ENCODE measurements around the gene MIOX.

MIOX gene

GRCh38 chr22:50459496-50460140 lies 27.0 kb upstream of the MIOX start:
- H3K4me2 ChIP-seq (ENCODE audit: low read length) = no peak overlapping the region
- no peaks in the 10 kb centered on the region for H3K9me3 ChIP-seq (ENCODE audit: control insufficient read depth, low read length)
- H3K4me3 ChIP-seq (ENCODE audit: low read depth, low read length) = no peak overlapping the region
- H3K27ac ChIP-seq = no peak overlapping the region
- no peaks in the 10 kb centered on the region for H3K4me1 ChIP-seq
- H3K27me3 ChIP-seq (ENCODE audit: control insufficient read depth, insufficient read depth, low read length) = no peaks in the 10 kb centered on the region
- H2AFZ ChIP-seq = no peak overlapping the region
- no peaks in the 10 kb centered on the region for H3K79me2 ChIP-seq
- no peak for TF ChIP-seq CTCF (IDR thresholded peaks at IDR 0.05)
- H3K36me3 ChIP-seq (ENCODE audit: control insufficient read depth, insufficient read depth, low read length) = no peaks in the 10 kb centered on the region
- H3K9ac ChIP-seq = no peak overlapping the region

GRCh38 chr22:50460938-50461337 lies 25.7 kb upstream of the MIOX start:
- TF ChIP-seq CTCF (IDR thresholded peaks at IDR 0.05) = no peak
- no peaks in the 10 kb centered on the region for H3K27me3 ChIP-seq (ENCODE audit: control insufficient read depth, insufficient read depth, low read length)
- H2AFZ ChIP-seq = no peak overlapping the region
- H3K4me3 ChIP-seq (ENCODE audit: low read depth, low read length) = no peak overlapping the region
- no peak overlapping the region for H3K9ac ChIP-seq
- H3K27ac ChIP-seq = no peak overlapping the region
- no peaks in the 10 kb centered on the region for H3K79me2 ChIP-seq
- no peak overlapping the region for H3K4me2 ChIP-seq (ENCODE audit: low read length)
- H3K36me3 ChIP-seq (ENCODE audit: control insufficient read depth, insufficient read depth, low read length) = no peaks in the 10 kb centered on the region
- H3K9me3 ChIP-seq (ENCODE audit: control insufficient read depth, low read length) = no peaks in the 10 kb centered on the region
- no peaks in the 10 kb centered on the region for H3K4me1 ChIP-seq

- no peak overlapping the region for H3K4me2 ChIP-seq (ENCODE audit: low read length)
- H3K36me3 ChIP-seq (ENCODE audit: control insufficient read depth, insufficient read depth, low read length) = no peaks in the 10 kb centered on the region
- no peak overlapping the region for H3K9ac ChIP-seq
- H3K4me3 ChIP-seq (ENCODE audit: low read depth, low read length) = no peak overlapping the region
- H3K27me3 ChIP-seq (ENCODE audit: control insufficient read depth, insufficient read depth, low read length) = no peaks in the 10 kb centered on the region
- H2AFZ ChIP-seq = no peak overlapping the region
- no peak for TF ChIP-seq CTCF (IDR thresholded peaks at IDR 0.05)
- H3K79me2 ChIP-seq = no peaks in the 10 kb centered on the region
- no peaks in the 10 kb centered on the region for H3K9me3 ChIP-seq (ENCODE audit: control insufficient read depth, low read length)
- H3K27ac ChIP-seq = no peak overlapping the region
- H3K4me1 ChIP-seq = no peaks in the 10 kb centered on the region
Observed at GRCh38 chr22:50461536-50461935, 25.1 kb upstream of the MIOX start.

- no peaks in the 10 kb centered on the region for H3K27me3 ChIP-seq (ENCODE audit: control insufficient read depth, insufficient read depth, low read length)
- no peak overlapping the region for H2AFZ ChIP-seq
- no peak for TF ChIP-seq CTCF (IDR thresholded peaks at IDR 0.05)
- no peak overlapping the region for H3K9ac ChIP-seq
- no peak overlapping the region for H3K4me2 ChIP-seq (ENCODE audit: low read length)
- no peaks in the 10 kb centered on the region for H3K79me2 ChIP-seq
- no peaks in the 10 kb centered on the region for H3K36me3 ChIP-seq (ENCODE audit: control insufficient read depth, insufficient read depth, low read length)
- H3K27ac ChIP-seq = no peak overlapping the region
- no peaks in the 10 kb centered on the region for H3K9me3 ChIP-seq (ENCODE audit: control insufficient read depth, low read length)
- no peak overlapping the region for H3K4me3 ChIP-seq (ENCODE audit: low read depth, low read length)
- H3K4me1 ChIP-seq = no peaks in the 10 kb centered on the region
Observed at GRCh38 chr22:50461979-50462540, 24.6 kb upstream of the MIOX start.

All from parathyroid adenoma (tissue), 2 donors.